ENCODE measurements around the gene SMTNL1.

GRCh38 chr11:57597461-57597915 lies 60.1 kb downstream of the SMTNL1 start, which contains the start of gene SERPING1:
- TF ChIP-seq POLR2AphosphoS5 (IDR thresholded peaks at IDR 0.05), result peak in 1 of 3 donors; percentile 17
- TF ChIP-seq POLR2A (IDR thresholded peaks at IDR 0.05), result no peak
